ENCODE measurements around the gene LPP. TPM values are rescaled to one million over a fixed set of nuclear protein-coding genes. Genes with fewer than 3 reads are reported as not detected.
A peak's percentile ranks its signal among the peaks of the same experiment; 100 is the strongest.

LPP gene
- total RNA-seq, 2 donors from 2014 or later: 170 to 246 TPM

DNA sequence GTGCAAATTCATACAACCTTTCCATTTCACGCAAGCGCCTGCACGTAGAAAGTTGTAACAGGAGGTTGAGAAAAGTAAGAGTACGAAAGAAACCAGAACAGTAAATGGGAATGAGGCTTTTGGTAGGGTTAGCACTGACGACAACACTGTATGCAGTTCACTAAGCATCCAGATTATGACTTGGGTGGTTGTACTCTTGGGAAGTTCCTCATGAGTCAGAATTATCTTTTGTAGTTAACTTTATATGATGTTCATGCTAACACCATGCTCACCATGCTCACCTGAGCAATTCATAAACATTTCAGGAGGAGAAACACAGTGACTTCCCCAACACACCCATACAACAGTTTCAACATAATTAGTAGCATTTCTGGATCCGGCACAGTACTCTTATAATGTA is 3.0 kb upstream of the LPP start:
- Histone ChIP-seq H3K4me3 (no peak overlapping the region), H3K4me1 (peaks cover 6% of the 10 kb centered on the region), H3K27ac (no peak overlapping the region), H3K27me3 (no peaks in the 10 kb centered on the region), H3K36me3 (no peaks in the 10 kb centered on the region), H3K9ac (ENCODE audit: low read depth in 2 of 2, low read length in 2 of 2) (no peak overlapping the region), H3K9me3 (no peaks in the 10 kb centered on the region)
- DNase-seq: no peak
- intact Hi-C loops (cut with DNase I): loop anchor here (5.0 to 10.0 kb wide), 3 partner anchors 114 to 794 kb away; partner anchors contain the start of gene BCL6
- TF ChIP-seq CTCF (IDR thresholded peaks at IDR 0.05): no peak

GRCh38 chr3:188151438-188151837 is 2.5 kb upstream of the LPP start:
- H3K4me1 ChIP-seq: peaks cover 6% of the 10 kb centered on the region
- no peaks in the 10 kb centered on the region for H3K36me3 ChIP-seq
- no peak for TF ChIP-seq CTCF (IDR thresholded peaks at IDR 0.05)
- peak overlapping the region; percentile 94 for H3K27ac ChIP-seq
- no peaks in the 10 kb centered on the region for H3K9me3 ChIP-seq
- no peak overlapping the region for H3K9ac ChIP-seq (ENCODE audit: low read depth in 2 of 2, low read length in 2 of 2)
- no peak for DNase-seq
- H3K27me3 ChIP-seq: no peaks in the 10 kb centered on the region
- no peak overlapping the region for H3K4me3 ChIP-seq
- intact Hi-C loops (cut with DNase I): loop anchor here (5.0 to 10.0 kb wide), 3 partner anchors 113 to 793 kb away; partner anchors contain the start of gene BCL6

GRCh38 chr3:188152660-188153436 is 1.1 kb upstream of the LPP start:
- Histone ChIP-seq H3K9ac (ENCODE audit: low read depth in 2 of 2, low read length in 2 of 2) (peak overlapping the region; percentile 96), H3K36me3 (no peaks in the 10 kb centered on the region), H3K9me3 (no peaks in the 10 kb centered on the region), H3K4me1 (peaks cover 10% of the 10 kb centered on the region), H3K4me3 (peak overlapping the region; percentile 75), H3K27me3 (no peaks in the 10 kb centered on the region), H3K27ac (peak overlapping the region; percentile 94)
- TF ChIP-seq CTCF (IDR thresholded peaks at IDR 0.05): no peak
- peak; percentile 76 for DNase-seq
- intact Hi-C loops (cut with DNase I): loop anchor here (5.0 to 10.0 kb wide), 3 partner anchors 112 to 792 kb away; partner anchors contain the start of gene BCL6

- peaks cover 10% of the 10 kb centered on the region for H3K4me1 ChIP-seq
- TF ChIP-seq CTCF (IDR thresholded peaks at IDR 0.05): no peak
- H3K9ac ChIP-seq (ENCODE audit: low read depth in 2 of 2, low read length in 2 of 2): peak overlapping the region; percentile 96
- intact Hi-C loops (cut with DNase I): loop anchor here (5.0 to 10.0 kb wide), 3 partner anchors 111 to 791 kb away; partner anchors contain the start of gene BCL6
- H3K27me3 ChIP-seq: no peaks in the 10 kb centered on the region
- H3K9me3 ChIP-seq: no peaks in the 10 kb centered on the region
- peak overlapping the region; percentile 94 for H3K27ac ChIP-seq
- DNase-seq: peak; percentile 79
- peak overlapping the region; percentile 75 for H3K4me3 ChIP-seq
- no peaks in the 10 kb centered on the region for H3K36me3 ChIP-seq
These were observed 432 bp upstream of the LPP start for GRCh38 chr3:188153437-188154013.

DNA sequence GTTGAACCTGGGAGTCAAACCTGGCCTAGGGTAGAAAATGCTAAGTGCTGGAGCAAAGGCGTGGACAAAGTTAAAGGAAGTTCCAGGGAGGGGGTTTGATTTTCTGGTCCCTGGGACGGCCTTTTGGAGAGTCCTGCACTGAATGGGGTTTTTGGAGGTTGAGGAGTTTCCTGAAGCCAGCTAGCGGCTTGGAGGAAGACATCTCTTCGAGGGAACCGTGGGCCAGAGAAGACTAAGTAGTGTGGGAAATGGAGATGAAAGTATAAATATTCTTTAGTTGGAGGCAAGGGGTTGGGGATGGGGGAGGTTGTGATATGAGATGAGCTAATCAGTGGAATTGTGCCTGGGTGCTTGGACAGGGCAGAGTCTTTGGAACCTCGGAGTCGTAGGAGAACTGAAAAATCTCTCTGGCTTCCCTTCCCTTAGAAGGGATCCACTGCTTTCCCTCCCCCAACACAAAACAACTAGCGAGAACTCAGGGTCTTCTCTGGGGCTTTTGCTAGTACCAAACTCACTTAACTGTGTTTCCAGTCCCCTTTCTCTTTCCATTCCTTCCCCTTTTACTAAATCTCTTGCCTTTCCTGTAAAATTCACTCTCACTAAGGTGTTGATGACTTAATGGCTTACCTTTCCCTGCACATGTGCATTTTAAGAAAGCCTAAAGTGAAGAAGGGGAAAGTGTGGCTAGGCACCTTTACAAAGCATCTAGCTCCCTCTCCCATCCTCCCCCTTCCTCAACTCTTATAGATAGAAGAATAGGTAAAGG is 1.0 kb downstream of the LPP start:
- Histone ChIP-seq H3K9me3 (no peaks in the 10 kb centered on the region), H3K36me3 (no peaks in the 10 kb centered on the region), H3K4me3 (peak overlapping the region; percentile 75), H3K9ac (ENCODE audit: low read depth in 2 of 2, low read length in 2 of 2) (peak overlapping the region; percentile 95 to 96), H3K27ac (peak overlapping the region; percentile 94), H3K27me3 (no peaks in the 10 kb centered on the region), H3K4me1 (peaks cover 10% of the 10 kb centered on the region)
- no peak for TF ChIP-seq CTCF (IDR thresholded peaks at IDR 0.05)
- intact Hi-C loops (cut with DNase I): loop anchor here (5.0 to 10.0 kb wide), 3 partner anchors 110 to 790 kb away; partner anchors contain the start of gene BCL6
- no peak for DNase-seq

Measured in colonic mucosa (tissue), 4 donors.